H9 (cell line): ENCODE results near the gene PDGFB. TPM values are rescaled to one million over a fixed set of nuclear protein-coding genes. Genes with fewer than 3 reads are reported as not detected.
A peak's percentile ranks its signal among the peaks of the same experiment; 100 is the strongest.

Source experiments
- DNase-seq: peaks from one replicate; pipeline ENCODE4 v3.0.0-alpha.2; 2017
- H2AFZ ChIP-seq: one replicate; pipeline ENCODE4 v1.6.1; 2013; ENCODE audit warnings: mild to moderate bottlenecking, low read length, control low read depth, moderate library complexity
- H2AK5ac ChIP-seq: 2 replicates; pipeline ENCODE4 v1.6.1; 2013; ENCODE audit warnings: low read length, control low read depth, mixed read lengths; ENCODE audit not compliant: insufficient read length
- H2BK120ac ChIP-seq: one replicate; pipeline ENCODE4 v1.6.1; 2013; ENCODE audit warnings: low read depth, mild to moderate bottlenecking, low read length, control low read depth, inconsistent platforms; ENCODE audit not compliant: poor library complexity, severe bottlenecking
- H2BK12ac ChIP-seq: 2 replicates; pipeline ENCODE4 v1.6.1; 2013; ENCODE audit warnings: low read length, control low read depth, mixed read lengths, low read depth; ENCODE audit not compliant: insufficient read length
- H2BK15ac ChIP-seq: 2 replicates; pipeline ENCODE4 v1.6.1; 2013; ENCODE audit warnings: low read depth, low read length, control low read depth
- H2BK20ac ChIP-seq: one replicate; pipeline ENCODE4 v1.6.1; 2013; ENCODE audit warnings: low read depth, mild to moderate bottlenecking, low read length, control low read depth, inconsistent platforms; ENCODE audit not compliant: poor library complexity, severe bottlenecking
- H2BK5ac ChIP-seq: 2 replicates; pipeline ENCODE4 v1.6.1; 2013; ENCODE audit warnings: low read length, control low read depth, mixed read lengths; ENCODE audit not compliant: insufficient read length
- H3K14ac ChIP-seq: 2 replicates; pipeline ENCODE4 v1.6.1; 2013; ENCODE audit warnings: low read length, control low read depth; ENCODE audit not compliant: insufficient read depth
- H3K18ac ChIP-seq: 2 replicates; pipeline ENCODE4 v1.6.1; 2013; ENCODE audit warnings: low read depth, mild to moderate bottlenecking, mixed read lengths, low read length, control low read depth; ENCODE audit not compliant: insufficient read length
- H3K23ac ChIP-seq: 2 replicates; pipeline ENCODE4 v1.6.1; 2013; ENCODE audit warnings: low read length, control low read depth, mixed read lengths, low read depth; ENCODE audit not compliant: insufficient read length
- H3K23me2 ChIP-seq: 2 replicates; pipeline ENCODE4 v1.6.1; 2013; ENCODE audit warnings: low read depth, mild to moderate bottlenecking, mixed read lengths, low read length, control low read depth; ENCODE audit not compliant: insufficient read length, poor library complexity, severe bottlenecking
- H3K27ac ChIP-seq: 2 replicates; pipeline ENCODE4 v1.5.1; 2013; ENCODE audit warnings: low read length, control low read depth, mixed read lengths, low read depth; ENCODE audit not compliant: insufficient read length
- H3K27me3 ChIP-seq: 2 replicates; pipeline ENCODE4 v1.6.1; 2013; ENCODE audit warnings: low read length, control low read depth, inconsistent platforms; ENCODE audit not compliant: insufficient read depth
- H3K4ac ChIP-seq: 2 replicates; pipeline ENCODE4 v1.6.1; 2013; ENCODE audit warnings: low read depth, mild to moderate bottlenecking, control low read depth, inconsistent platforms, low read length, moderate library complexity
- H3K4me1 ChIP-seq: 2 replicates; pipeline ENCODE4 v1.6.1; 2013; ENCODE audit warnings: low read length, control low read depth, inconsistent platforms; ENCODE audit not compliant: insufficient read depth
- H3K4me2 ChIP-seq: 2 replicates; pipeline ENCODE4 v1.6.1; 2013; ENCODE audit warnings: low read length, control low read depth, mixed read lengths; ENCODE audit not compliant: insufficient read length, insufficient read depth
- H3K56ac ChIP-seq: 2 replicates; pipeline ENCODE4 v1.6.1; 2013; ENCODE audit warnings: low read depth, mild to moderate bottlenecking, mixed read lengths, low read length, control low read depth; ENCODE audit not compliant: insufficient read length
- H3K79me1 ChIP-seq: 2 replicates; pipeline ENCODE4 v1.6.1; 2013; ENCODE audit warnings: low read depth, mild to moderate bottlenecking, moderate library complexity, low read length, control low read depth, inconsistent platforms; ENCODE audit not compliant: insufficient read depth, poor library complexity, severe bottlenecking
- H3K79me2 ChIP-seq: 2 replicates; pipeline ENCODE4 v1.6.1; 2013; ENCODE audit warnings: low read length, control low read depth, inconsistent platforms; ENCODE audit not compliant: insufficient read depth
- H3K9ac ChIP-seq: 2 replicates; pipeline ENCODE4 v1.6.1; 2013; ENCODE audit warnings: low read length, control low read depth, mixed read lengths; ENCODE audit not compliant: insufficient read length; ENCODE audit errors: extremely low read depth
- H3K9me3 ChIP-seq: one replicate; pipeline ENCODE4 v1.6.1; 2013; ENCODE audit warnings: low read depth, low read length, inconsistent platforms; ENCODE audit not compliant: control insufficient read depth
- H3T11ph ChIP-seq: one replicate; pipeline ENCODE4 v1.6.1; 2013; ENCODE audit warnings: mild to moderate bottlenecking, low read length, control low read depth, inconsistent platforms
- H4K20me1 ChIP-seq: one replicate; pipeline ENCODE4 v1.6.1; 2013; ENCODE audit not compliant: control insufficient read depth, insufficient read length, insufficient read depth
- H4K5ac ChIP-seq: 2 replicates; pipeline ENCODE4 v1.6.1; 2013; ENCODE audit warnings: low read depth, mild to moderate bottlenecking, mixed read lengths, low read length, control low read depth; ENCODE audit not compliant: insufficient read length
- H4K8ac ChIP-seq: replicated peaks from 2 replicates; pipeline ENCODE4 v1.6.1; 2013; ENCODE audit warnings: low read length, control low read depth, mixed read lengths, low read depth; ENCODE audit not compliant: insufficient read length
- H4K91ac ChIP-seq: 2 replicates; pipeline ENCODE4 v1.6.1; 2013; ENCODE audit warnings: low read depth, mild to moderate bottlenecking, moderate library complexity, mixed read lengths, low read length, control low read depth; ENCODE audit not compliant: insufficient read length
- H3K27ac Mint-ChIP-seq, 3 experiments: 2 replicates in 2 of 3; 3 replicates in 1 of 3; pipeline ENCODE4 v1.8.0; 2020 to 2021; ENCODE audit warnings: mixed read lengths in 3 of 3, mild to moderate bottlenecking in 1 of 3, moderate library complexity in 1 of 3
- H3K27me3 Mint-ChIP-seq: 2 replicates; pipeline ENCODE4 v1.8.0; 2021; ENCODE audit warnings: low read depth, mild to moderate bottlenecking, moderate library complexity, mixed read lengths
- H3K36me3 Mint-ChIP-seq, 3 experiments: 2 replicates in 2 of 3; 3 replicates in 1 of 3; pipeline ENCODE4 v1.8.0; 2020 to 2021; ENCODE audit warnings: low read depth in 3 of 3, mixed read lengths in 3 of 3; ENCODE audit not compliant: insufficient read depth in 1 of 3
- H3K4me1 Mint-ChIP-seq, 2 experiments: 2 replicates each; pipeline ENCODE4 v1.8.0; 2020; ENCODE audit warnings: mixed read lengths in 2 of 2
- H3K4me3 Mint-ChIP-seq, 2 experiments: 2 replicates in 1 of 2; 3 replicates in 1 of 2; pipeline ENCODE4 v1.8.0; 2020 to 2021; ENCODE audit warnings: mild to moderate bottlenecking in 2 of 2, mixed read lengths in 2 of 2, moderate library complexity in 1 of 2
- H3K9me3 Mint-ChIP-seq, 2 experiments: 2 replicates in 1 of 2; 3 replicates in 1 of 2; pipeline ENCODE4 v1.8.0; 2020; ENCODE audit warnings: mild to moderate bottlenecking in 2 of 2, mixed read lengths in 2 of 2, moderate library complexity in 1 of 2
- CTCF ChIP-seq: fragments of 200-600 bp; sonication (generic); conservative IDR thresholded peaks from 3 replicates; pipeline ENCODE4 v1.8.0; 2021; ENCODE audit warnings: antibody characterized with exemption, mild to moderate bottlenecking
- WGBS: extraction: QIAGEN DNeasy Blood & Tissue Kit; methylation state at CpG from one replicate; pipeline ENCODE4 v1.1.7; 2013; ENCODE audit warnings: missing lambda C conversion rate, low lambda C conversion rate, mixed read lengths; ENCODE audit not compliant: insufficient read length; ENCODE audit errors: extremely low coverage; 5-methylcytosine and 5-hydroxymethylcytosine counted together
- total RNA-seq: library from RNA; stranded (reverse); gene quantifications from 2 replicates; pipeline ENCODE4 v1.2.1, GENCODE V29; 2021

The PDGFB gene
- total RNA-seq, 1 experiment from 2014 or later: 6.1 TPM

- Histone ChIP-seq H4K8ac (no peak overlapping the region), H2AFZ (no peak overlapping the region), H3K14ac (no peak overlapping the region), H3K79me2 (no peaks in the 10 kb centered on the region), H4K5ac (no peak overlapping the region), H3K9ac (no peak overlapping the region), H3T11ph (no peak overlapping the region), H3K4me2 (no peak overlapping the region), H3K23ac (no peak overlapping the region), H4K20me1 (no peaks in the 10 kb centered on the region), H3K9me3 (no peaks in the 10 kb centered on the region), H2BK15ac (no peak overlapping the region), H4K91ac (no peak overlapping the region), H3K27ac (no peak overlapping the region), H2BK5ac (no peak overlapping the region), H2BK120ac (no peak overlapping the region), H2AK5ac (no peak overlapping the region), H3K79me1 (no peaks in the 10 kb centered on the region), H3K4ac (no peak overlapping the region), H3K18ac (no peak overlapping the region), H2BK12ac (no peak overlapping the region), H3K23me2 (no peaks in the 10 kb centered on the region), H3K27me3 (no peaks in the 10 kb centered on the region), H3K4me1 (no peaks in the 10 kb centered on the region; the same call in 1 of the 2 replicates), H3K56ac (no peak overlapping the region), H2BK20ac (no peak overlapping the region)
- peak; percentile 46 for DNase-seq
- no peaks in the 10 kb centered on the region for H3K36me3 Mint-ChIP-seq
- H3K4me1 Mint-ChIP-seq: peaks cover 15 to 30% of the 10 kb centered on the region in 2 experiments
- H3K9me3 Mint-ChIP-seq: no peaks in the 10 kb centered on the region; a peak in 1 of 5 replicates
- TF ChIP-seq CTCF: peak; percentile 41; the same call in 2 of the 3 replicates
- H3K4me3 Mint-ChIP-seq: no peak overlapping the region
- WGBS: no CpG with 5 or more reads among the region's 10 CpGs
- H3K27me3 Mint-ChIP-seq: peaks cover 2% of the 10 kb centered on the region; the same call in 1 of the 2 replicates
- H3K27ac Mint-ChIP-seq: peak overlapping the region in 2 of 3 experiments; percentile 61 to 87; a peak in 2 of 7 replicates
These were observed 46.7 kb upstream of the PDGFB start for GRCh38 chr22:39291523-39291922.
